NCI-H2171 (cell line): ENCODE data around the gene ASB8.

Source experiments
- DNase-seq: peaks from one replicate; lab custom pipeline; 2025; lab: John Stamatoyannopoulos, UW

The ASB8 gene, protein sequence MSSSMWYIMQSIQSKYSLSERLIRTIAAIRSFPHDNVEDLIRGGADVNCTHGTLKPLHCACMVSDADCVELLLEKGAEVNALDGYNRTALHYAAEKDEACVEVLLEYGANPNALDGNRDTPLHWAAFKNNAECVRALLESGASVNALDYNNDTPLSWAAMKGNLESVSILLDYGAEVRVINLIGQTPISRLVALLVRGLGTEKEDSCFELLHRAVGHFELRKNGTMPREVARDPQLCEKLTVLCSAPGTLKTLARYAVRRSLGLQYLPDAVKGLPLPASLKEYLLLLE

DNA sequence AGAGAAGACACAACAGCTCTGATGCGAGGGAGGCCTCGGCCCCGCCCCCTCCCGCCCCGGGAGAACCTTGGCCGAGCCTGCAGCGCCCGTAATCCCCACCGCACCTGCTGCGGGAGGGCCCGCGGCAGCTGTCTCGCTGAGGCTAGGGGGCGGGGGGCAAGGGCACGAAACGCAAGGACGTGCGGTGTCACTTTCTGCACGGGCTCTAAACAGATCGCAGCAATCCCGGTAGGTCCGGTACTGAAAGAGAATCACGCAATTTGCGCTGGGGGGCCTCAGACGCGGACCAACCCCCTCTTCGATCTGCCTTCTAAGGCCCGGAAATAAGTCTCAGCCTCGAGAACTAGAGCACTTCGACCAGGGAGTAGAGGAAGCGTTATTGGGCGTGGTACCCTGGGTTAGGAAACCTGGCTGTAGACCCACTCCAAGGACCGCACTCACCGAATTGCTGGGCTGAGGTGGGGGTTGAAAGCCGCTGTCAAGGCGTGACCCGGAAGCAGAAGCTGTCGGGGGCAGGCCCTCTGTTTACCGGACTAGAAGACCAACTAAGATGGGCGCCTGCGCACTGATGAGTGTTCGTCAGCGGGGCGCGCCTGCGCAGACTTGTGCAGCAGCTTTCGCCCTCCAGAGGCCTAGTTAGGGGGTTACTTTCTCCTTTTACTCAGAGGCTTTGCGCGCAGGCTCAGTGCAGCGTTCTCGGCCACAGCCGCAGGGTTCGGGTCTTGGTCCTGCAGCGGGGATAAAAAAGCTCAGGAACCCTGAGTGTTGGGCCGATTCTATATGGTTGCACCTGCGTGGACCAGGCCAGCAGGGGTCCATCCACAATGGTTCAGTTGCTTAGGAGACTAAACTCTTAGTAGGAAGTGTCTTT, at the start of gene ASB8:
Gene ASB8, minus strand, starts transcription at position 498 of the 871 bp plus-strand sequence. CDS start 4,019 bp downstream, outside the sequence.
- peak; percentile 94 for DNase-seq

DNA sequence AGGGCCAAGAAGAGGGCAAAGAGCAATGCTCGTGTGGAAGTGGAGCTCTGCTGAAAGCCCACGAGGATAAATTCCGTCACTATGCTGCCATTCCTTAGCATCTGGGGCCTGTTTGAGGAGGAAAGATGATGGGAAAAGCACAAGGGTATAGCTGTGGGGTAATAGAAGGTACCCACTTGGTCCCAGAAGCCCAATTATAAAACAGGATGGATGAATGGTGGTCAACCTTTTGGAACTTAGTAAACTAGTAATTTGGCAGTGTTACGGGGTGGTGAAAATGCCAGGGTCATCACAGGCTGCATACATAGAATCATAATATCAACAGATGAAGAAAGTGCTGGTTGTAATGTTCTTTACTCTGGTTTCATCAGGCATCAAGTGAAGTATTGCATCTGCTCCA, 45.9 kb upstream of the ASB8 start, which contains the start of gene OR10AD1:
Gene OR10AD1, minus strand, starts transcription at position 101 of the 400 bp plus-strand sequence. Its CDS starts 0 bp downstream, at position 101.
- DNase-seq, result no peak

DNA sequence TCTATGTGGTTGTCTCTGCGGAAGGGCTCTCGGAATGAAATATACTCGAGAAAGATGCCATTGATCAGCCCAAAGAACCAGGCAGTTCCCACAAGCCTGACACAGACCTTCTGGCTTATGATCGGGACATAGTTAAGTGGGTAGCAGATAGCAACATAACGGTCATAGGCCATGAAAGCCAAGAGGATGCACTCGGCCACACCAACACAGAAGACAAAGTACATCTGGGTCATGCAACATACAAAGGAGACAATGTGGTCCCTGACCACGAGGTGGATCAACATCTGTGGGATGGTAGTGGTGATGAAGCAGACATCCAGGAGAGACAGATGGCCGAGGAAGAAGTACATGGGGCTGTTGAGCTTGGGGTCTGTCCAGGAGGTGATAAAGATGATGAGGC, 45.5 kb upstream of the ASB8 start:
- no peak for DNase-seq

DNA sequence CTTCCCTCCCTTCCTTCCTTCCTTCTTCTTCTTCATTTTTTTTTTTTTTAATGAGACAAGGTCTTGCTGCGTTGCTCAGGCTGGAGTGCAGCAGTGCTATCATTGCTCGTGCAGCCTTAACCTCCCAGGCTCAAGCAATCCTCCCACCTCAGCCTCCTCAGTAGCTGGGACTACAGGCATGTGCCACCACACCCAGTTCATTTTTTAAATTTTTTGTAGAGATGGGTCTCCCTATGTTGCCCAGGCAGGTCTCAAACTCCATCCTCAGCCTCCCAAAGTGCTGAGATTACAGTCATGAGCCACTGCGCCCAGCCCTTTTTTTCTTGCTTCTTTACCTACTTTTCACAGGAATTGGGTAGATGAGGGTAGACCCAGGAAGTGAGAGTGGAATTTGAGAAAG, 44.2 kb upstream of the ASB8 start:
- no peak for DNase-seq

DNA sequence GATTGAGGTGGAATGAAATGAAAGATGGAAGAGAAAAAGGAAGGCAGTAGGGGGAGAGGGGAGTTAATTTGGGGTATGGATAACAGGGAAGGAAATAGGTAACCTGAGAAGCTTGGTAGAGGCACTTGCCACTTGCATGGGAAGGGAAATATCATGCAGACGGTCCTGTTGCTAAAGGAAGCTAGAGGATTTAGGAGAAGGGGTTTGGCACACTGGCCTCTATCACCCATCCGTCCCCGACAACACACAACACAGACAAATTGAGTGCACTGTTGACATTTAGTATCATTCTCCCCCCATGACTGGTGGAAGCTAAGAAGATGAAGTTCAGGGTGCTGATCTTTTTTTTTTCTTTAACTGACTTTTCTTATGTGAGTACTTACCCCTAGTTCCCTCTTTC, 43.8 kb upstream of the ASB8 start:
- no peak for DNase-seq

DNA sequence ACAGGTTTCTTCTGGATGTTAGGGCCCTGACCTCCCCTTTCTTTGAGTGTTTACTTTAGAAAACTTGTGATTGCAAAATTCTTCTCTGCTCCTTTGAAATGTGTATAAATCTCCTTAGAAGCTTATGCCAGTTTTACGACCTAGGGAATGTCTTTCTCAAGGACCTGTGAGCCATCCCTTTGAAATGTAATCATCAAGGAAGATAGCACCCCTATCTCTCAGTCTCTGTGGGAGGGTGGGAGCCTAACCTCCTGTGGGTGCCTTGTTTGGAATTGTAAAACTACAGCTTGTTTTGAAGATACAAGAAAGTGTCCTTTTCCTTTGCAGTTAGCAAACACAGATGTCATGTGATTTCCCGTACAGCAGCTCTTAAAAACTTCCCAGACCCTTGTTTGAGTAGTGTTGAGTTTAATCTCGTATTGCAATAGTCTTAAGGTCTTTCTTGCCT, 42.5 kb upstream of the ASB8 start:
- no peak for DNase-seq

DNA sequence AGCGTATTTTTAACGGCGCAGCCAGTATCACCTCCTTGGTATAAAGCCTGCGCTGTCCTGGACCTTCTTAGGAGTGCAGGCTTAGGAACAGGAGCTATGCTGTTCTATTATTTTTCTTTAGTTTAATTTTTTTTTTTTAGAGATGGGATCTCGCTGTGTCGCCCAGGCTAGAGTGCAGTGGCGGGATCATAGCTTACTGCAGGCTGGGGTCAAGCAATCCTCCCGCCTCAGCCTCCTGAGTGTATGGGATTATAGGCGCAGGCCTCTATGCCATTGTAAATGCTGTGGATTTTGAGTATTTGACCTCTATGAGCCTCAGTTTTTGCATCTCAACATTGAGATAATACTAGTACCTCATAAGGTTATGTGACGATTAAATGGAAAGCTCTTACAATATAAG, 41.7 kb upstream of the ASB8 start:
- no peak for DNase-seq

DNA sequence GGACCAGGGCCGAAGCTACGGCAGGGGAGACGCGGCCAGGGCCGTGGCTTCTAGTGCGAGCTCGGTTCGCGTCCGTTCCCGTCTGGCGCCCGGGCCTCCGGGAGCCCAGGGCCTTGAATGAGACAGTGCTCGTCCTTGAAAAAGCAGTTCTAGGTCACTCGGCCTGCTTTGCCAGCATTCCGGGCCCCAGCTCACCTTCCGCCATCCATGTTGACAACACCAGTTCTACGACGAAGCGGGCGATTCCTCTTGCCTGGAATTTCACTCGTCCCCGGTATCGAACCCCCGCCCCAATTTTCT, 41.3 kb upstream of the ASB8 start:
- DNase-seq, result no peak

DNA sequence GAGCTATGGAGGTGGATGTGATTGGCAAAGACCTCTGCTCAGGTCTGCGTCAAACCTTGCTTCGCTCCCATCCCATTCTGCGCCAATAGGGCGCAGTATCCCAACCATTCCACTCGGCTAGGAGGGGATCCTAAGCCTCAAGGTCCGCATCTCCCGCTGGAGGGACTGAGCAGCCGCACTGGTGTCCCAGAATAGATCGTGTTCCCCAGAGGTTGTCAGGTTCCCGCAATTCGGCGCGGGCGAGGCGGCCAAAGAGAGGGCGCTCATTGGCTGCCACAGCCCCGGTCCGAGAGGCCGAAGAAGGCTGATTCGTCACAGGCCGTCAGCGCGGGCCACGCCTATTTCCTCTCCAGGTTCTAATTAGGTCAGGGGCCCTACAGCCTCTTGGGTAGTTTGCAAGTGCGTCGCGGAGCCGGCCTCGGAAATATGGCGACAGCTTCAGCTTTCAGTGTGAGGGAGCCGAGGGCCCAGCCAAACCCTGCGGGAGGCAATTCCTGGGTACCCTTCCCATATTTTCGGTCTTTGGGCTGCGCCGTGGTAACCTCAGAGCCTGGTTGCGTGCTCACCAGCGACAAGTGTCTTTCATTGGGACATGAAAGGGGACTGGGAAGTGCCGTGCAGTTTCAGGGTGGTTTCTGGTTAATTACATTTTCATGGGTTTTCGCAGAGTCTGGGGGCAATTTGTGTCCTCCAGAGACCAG, 40.8 kb upstream of the ASB8 start:
- no peak for DNase-seq

DNA sequence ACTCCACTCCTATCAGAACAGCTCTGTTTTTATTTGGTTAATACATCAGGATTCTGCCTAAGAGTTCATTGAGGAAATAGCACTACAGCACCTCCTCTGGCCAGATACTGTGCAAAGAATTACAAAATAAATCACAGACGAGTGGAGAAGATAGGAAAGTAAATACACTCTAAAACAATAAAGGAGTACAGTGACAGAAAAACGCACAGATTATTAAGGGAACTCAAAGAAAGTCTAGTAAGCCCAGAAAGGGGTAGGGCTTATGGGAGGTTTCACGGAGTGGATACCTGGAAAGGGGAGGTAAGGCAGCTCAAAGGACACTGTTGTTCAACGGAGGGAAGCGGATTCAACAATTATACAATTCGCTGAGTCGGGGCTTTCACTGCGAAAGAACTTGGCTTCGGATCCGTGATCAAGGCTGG, 40.2 kb upstream of the ASB8 start:
- DNase-seq, result no peak

DNA sequence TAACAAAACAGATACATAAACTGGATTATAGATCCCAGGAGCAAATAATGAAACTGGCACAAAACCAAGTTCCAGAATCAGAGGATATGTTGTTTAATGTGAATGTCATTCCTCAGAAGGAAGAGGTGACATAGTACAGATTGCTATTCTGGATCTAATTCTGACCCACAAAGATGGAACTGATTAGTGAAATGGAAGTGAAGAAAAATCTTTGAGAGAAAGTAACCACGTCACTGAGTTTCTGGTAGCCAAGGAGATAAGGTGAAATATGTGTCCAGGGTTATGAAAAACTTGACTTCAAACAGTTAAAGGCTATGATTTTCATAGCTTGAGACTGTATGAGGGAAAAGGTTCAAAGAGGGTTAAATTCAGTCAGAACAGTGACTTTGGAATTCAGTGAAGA, 37.5 kb upstream of the ASB8 start:
- DNase-seq, result no peak

DNA sequence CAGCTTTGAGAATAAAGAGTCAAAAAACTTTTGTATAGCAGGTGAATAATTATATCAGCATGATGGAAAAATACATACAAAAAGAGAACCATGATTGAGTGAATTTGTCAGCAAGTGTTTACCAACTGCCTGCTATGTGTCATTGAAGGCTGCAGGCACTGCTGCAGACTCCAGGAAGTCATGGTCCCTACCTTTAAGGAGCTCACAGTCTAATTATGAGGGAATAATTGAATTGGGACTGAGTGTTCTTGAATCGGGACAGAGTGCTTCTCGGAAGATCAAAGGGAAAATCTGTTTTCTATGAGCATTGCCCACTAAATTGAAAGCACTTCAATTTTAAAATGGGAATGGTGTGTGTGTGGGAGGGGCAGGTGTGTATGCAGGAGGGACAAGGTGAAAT, 36.3 kb upstream of the ASB8 start:
- DNase-seq, result no peak

DNA sequence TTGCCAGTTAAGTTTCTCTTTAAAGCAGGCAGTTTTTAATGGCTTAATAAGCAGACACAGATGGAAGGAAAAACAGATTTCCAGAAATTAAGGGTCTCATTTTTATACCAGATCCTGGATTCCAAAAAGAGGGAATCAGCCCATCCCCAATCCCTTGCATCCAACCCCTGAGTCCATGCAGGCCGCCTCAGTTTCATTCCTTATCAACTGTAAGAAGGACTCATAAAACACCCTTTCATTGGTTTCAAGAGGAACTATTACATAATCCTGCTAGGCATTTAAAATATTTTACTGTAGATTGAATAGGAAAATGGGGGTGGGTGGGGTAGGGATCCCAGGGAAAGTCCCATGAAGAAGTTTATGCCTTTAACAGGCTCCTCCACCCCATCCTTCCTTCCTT, 35.5 kb upstream of the ASB8 start:
- DNase-seq, result no peak

DNA sequence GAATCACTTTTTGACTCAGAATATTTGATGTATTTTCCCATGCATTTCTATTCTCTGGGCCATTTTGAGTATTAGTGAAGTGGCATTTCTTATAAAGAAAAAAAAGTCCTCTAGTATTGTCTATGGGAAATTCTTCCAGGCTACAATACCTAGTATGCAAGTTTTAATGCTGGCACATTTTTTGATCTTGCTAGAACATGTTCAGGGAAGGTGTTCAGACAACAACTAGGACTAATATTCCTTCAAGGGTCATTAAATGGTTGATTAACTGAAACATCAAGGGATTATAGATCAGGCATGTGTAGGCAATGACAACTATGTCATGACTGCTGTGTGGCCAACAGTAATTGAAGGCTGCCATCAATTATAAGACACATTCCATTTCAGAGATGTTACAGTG, 33.8 kb upstream of the ASB8 start:
- no peak for DNase-seq

DNA sequence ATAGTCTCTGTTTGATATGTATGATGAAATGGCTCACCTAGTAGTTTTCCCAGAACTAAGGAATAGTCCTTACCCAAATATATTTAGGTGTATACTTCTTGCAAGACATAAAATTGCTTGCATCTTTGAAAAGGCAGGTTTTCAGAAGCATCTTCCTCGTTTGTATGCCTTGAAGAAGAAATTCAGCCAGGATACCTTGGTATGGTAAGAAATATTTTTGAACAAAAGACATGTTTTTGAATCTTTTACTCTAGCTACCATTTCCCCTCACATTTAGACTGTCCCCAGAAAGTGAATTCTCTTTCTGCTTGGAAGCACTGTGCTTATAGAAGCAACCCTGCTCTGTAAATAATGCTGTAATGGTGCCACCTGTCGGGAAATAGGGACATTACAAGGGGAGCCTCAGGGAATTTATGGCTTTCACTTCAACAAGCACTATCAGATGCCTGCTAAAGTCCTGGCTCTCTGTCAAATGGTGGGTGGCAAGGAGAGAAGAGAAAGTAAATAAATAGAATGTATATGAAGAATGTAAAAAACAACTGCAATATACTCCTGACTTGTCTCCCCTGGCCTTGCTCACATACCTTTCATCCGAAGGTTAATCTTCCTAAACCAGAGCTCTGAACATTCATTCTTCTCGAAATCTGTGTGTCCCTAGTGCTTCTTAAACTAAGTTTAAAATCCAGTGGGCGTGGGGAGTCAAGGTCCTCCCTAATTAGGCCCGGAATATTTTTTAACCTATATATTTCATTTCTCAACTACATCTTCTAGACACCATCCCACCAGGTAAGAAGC, 32.2 kb upstream of the ASB8 start:
- DNase-seq, result peak; percentile 21

DNA sequence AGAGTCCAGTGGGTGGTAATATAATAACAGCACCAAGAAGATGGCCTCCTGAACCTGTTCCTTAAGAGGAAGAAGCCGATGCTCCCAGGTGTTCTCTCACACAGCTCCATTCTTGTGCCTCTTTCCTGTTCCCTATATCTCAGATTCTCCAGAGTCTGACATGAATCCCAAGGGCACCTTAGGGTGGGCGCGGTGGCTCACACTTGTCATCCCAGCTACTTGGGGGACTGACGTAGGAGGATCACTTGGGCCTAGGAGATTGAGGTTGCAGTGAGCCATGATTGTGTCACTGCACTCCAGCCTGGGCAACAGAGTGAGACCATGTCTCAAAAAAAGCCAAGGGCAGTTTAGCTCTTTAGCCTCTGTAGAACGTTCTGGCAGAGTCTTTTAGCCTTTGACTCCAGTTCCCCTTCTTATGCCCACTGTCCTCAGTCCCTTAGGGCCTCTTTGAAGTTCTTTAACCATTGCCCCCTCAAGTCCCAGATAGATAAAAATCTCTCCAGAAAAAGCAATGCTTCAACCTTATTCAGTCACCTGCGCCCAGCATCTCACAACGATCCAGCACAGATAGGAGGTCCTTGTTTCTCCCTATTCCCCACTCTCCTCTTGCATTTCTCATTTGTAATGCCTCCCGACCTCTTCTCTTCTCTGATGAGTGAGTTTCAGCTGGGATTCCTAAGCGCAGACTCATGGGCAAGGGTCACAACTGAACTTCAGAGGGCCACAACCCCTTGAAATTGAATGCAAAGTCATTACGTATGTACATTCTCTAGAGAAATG, 30.8 kb upstream of the ASB8 start:
- DNase-seq, result no peak

DNA sequence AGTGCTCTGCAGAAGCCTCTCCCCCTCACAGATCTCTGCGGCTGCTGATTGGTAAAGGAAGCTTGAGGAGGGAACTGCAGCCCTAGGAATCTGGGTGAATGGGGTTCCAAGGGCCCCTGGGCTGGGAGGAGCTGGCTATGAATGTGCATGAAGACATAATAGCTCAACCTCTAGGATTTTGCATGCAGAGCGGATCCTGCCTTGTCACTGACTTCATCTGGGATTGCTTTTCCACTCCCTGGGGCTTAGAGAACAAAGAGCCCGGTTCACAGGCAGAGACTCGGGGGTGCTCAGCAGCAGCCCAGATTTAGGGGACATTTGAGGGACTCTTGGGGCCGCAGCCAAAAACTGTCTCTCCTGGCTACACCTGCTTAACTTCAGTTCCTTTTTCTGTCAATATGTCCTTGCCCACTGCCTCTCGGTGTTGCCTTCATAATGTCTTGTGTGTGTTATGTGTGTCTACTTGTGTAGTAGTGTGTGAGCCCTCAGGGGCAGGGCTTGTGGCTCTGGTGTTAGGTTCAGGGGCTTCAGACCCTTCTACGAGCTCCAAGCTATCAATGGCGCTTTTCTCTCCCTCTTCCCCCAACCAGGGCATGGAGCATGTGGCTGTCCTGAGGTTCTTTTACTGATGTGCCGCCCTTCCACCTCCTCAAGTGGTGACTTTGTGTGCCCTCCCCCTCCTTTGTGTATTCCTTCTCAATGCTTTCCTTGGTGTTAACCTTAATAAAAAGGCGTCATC, 28.0 kb upstream of the ASB8 start:
- DNase-seq, result no peak

DNA sequence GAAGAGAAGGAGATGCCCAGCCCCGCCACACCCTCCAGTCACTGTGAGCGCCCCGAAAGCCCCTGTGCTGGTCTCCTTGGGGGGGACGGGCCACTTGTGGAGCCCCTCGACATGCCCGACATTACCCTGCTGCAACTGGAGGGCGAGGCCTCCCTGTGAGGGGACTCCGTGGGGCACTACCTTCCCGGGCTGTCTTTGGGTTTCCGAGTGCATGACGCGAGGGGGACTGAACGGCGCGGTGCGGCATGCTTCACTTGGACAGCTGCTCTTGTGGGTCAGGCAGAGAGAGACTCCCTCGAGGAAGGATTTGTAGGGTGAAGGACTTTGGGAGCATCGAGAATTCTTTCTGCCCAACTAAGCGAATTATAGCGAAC, 27.2 kb upstream of the ASB8 start:
- DNase-seq, result no peak

DNA sequence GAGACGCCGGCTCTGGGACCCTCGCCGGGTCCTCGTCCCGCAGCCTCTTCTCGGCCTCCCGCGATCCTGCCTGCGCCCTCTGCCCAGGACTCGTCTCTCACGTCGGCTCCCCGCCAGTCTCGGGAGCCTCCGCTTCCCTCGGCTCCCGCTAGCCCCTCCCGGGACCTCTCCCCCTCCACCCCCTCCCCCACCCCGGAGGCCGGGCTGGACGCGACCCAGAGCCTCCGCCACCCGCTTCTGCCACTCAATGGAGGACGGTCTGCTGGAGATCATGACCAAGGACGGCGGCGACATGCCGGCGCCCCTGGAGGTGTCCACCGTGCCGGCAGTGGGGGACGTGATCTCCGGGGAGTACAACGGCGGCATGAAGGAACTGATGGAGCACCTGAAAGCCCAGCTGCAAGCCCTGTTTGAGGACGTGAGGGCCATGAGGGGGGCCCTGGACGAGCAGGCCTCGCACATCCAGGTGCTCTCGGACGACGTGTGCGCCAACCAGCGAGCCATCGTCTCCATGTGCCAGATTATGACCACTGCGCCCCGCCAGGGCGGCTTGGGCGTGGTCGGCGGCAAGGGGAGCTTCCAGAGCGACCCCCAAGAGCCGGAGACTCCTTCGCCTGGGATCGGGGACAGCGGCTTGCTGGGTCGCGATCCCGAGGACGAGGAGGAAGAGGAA, 26.7 kb upstream of the ASB8 start:
- no peak for DNase-seq
